Neural cell (in vitro differentiated cells): ENCODE data around the gene SRP68. TPM values are rescaled to one million over a fixed set of nuclear protein-coding genes. Genes with fewer than 3 reads are reported as not detected.

Experiments used
- H2AFZ ChIP-seq: fragments of 200-600, 300-800 bp; sonication (generic), shearing (Covaris generic); 2 replicates; pipeline ENCODE4 v1.6.0; 2014; ENCODE audit warnings: low read depth, mild to moderate bottlenecking, antibody characterized with exemption, low read length, moderate library complexity
- H3F3A ChIP-seq: fragments of 200-600 bp; shearing (Covaris generic); 2 replicates; pipeline ENCODE4 v1.6.1; 2016; ENCODE audit warnings: mild to moderate bottlenecking, moderate library complexity, mixed read lengths, antibody characterized with exemption, low read length; ENCODE audit not compliant: insufficient read depth, poor library complexity, severe bottlenecking
- H3K27ac ChIP-seq: fragments of 200-600, 300-800 bp; sonication (generic), shearing (Covaris generic); 2 replicates; pipeline ENCODE4 v1.5.1; 2014; ENCODE audit warnings: mild to moderate bottlenecking, low read length, moderate library complexity
- H3K27me3 ChIP-seq: fragments of 300-800, 200-600 bp; sonication (generic), shearing (Covaris generic); 2 replicates; pipeline ENCODE4 v1.6.0; 2014; ENCODE audit warnings: mild to moderate bottlenecking, low read depth, low read length, moderate library complexity; ENCODE audit not compliant: insufficient read depth
- H3K36me3 ChIP-seq: fragments of 300-800, 200-600 bp; sonication (generic), shearing (Covaris generic); 2 replicates; pipeline ENCODE4 v1.5.1; 2014; ENCODE audit warnings: mild to moderate bottlenecking, antibody characterized with exemption, low read length, moderate library complexity; ENCODE audit not compliant: insufficient read depth
- H3K4me2 ChIP-seq: fragments of 300-800, 200-600 bp; sonication (generic), shearing (Covaris generic); 2 replicates; pipeline ENCODE4 v1.6.0; 2014; ENCODE audit warnings: mild to moderate bottlenecking, low read length
- H3K4me3 ChIP-seq: fragments of 300-800, 200-600 bp; sonication (generic), shearing (Covaris generic); 2 replicates; pipeline ENCODE4 v1.5.1; 2014; ENCODE audit warnings: mild to moderate bottlenecking, low read length, moderate library complexity
- H3K79me2 ChIP-seq: fragments of 200-600 bp; shearing (Covaris generic); replicated peaks from 2 replicates; pipeline ENCODE4 v1.6.0; 2014; ENCODE audit warnings: mild to moderate bottlenecking, low read length, moderate library complexity; ENCODE audit not compliant: insufficient read depth
- H3K9ac ChIP-seq: fragments of 300-800, 200-600 bp; sonication (generic), shearing (Covaris generic); 2 replicates; pipeline ENCODE4 v1.6.1; 2016; ENCODE audit warnings: mild to moderate bottlenecking, low read length, mixed read lengths
- H3K9me2 ChIP-seq: fragments of 200-600 bp; shearing (Covaris generic); 2 replicates; pipeline ENCODE4 v1.6.1; 2016; ENCODE audit warnings: mild to moderate bottlenecking, low read length, mixed read lengths; ENCODE audit not compliant: insufficient read depth
- H3K9me3 ChIP-seq: fragments of 200-600, 300-800 bp; sonication (generic), shearing (Covaris generic); 2 replicates; pipeline ENCODE4 v1.6.1; 2016; ENCODE audit warnings: mild to moderate bottlenecking, mixed run types, low read length, moderate library complexity, mixed read lengths
- H4K20me1 ChIP-seq: fragments of 200-600 bp; shearing (Covaris generic); 2 replicates; pipeline ENCODE4 v1.6.1; 2016; ENCODE audit warnings: mild to moderate bottlenecking, mixed run types; ENCODE audit not compliant: insufficient read depth
- CTCF ChIP-seq: fragments of 450-650 bp; IDR thresholded peaks from 2 replicates; pipeline ENCODE4 v1.5.1; 2014; ENCODE audit warnings: antibody characterized with exemption, mild to moderate bottlenecking, moderate library complexity; ENCODE audit not compliant: poor library complexity, severe bottlenecking
- EP300 ChIP-seq: fragments of 450-650 bp; conservative IDR thresholded peaks from 2 replicates; pipeline ENCODE4 v1.6.1; 2014; ENCODE audit warnings: antibody characterized with exemption, mild to moderate bottlenecking, moderate library complexity; ENCODE audit not compliant: poor library complexity, severe bottlenecking
- EZH2 ChIP-seq: fragments of 200-600, 300-800 bp; shearing (Covaris generic), sonication (generic); IDR thresholded peaks from 2 replicates; pipeline ENCODE4 v1.6.1; 2014; ENCODE audit warnings: antibody characterized with exemption, low read length, borderline replicate concordance, mild to moderate bottlenecking; ENCODE audit not compliant: insufficient read depth, poor library complexity, severe bottlenecking
- MXI1 ChIP-seq: fragments of 450-650 bp; conservative IDR thresholded peaks from 2 replicates; pipeline ENCODE4 v1.6.1; 2014; ENCODE audit warnings: antibody characterized with exemption, mild to moderate bottlenecking; ENCODE audit not compliant: poor library complexity, severe bottlenecking
- POLR2AphosphoS5 ChIP-seq: IDR thresholded peaks from 2 replicates; pipeline ENCODE4 v1.6.1; 2012
- RAD21 ChIP-seq: fragments of 450-650 bp; conservative IDR thresholded peaks from 2 replicates; pipeline ENCODE4 v1.6.1; 2014; ENCODE audit warnings: antibody characterized with exemption, mild to moderate bottlenecking, moderate library complexity
- REST ChIP-seq: IDR thresholded peaks from 2 replicates; pipeline ENCODE4 v1.6.1; 2012; ENCODE audit warnings: borderline replicate concordance
- SMC3 ChIP-seq: fragments of 450-650 bp; conservative IDR thresholded peaks from 2 replicates; pipeline ENCODE4 v1.6.1; 2014; ENCODE audit warnings: antibody characterized with exemption, mild to moderate bottlenecking, moderate library complexity; ENCODE audit not compliant: poor library complexity
- TAF1 ChIP-seq: IDR thresholded peaks from 2 replicates; pipeline ENCODE4 v1.6.1; 2012; ENCODE audit warnings: low read depth
- polyA plus RNA-seq: library from polyadenylated mRNA; depleted of rRNA; stranded (reverse); fragments of >200 nt; gene quantifications from 2 replicates; pipeline ENCODE4 v1.2.3, GENCODE V29; 2014

SRP68 gene
- polyA plus RNA-seq, 1 donor from 2014 or later = 26.3 TPM

- Histone ChIP-seq H3K27ac (no peak overlapping the region), H3K9me2 (no peaks in the 10 kb centered on the region), H2AFZ (no peak overlapping the region), H3F3A (no peaks in the 10 kb centered on the region), H3K27me3 (no peaks in the 10 kb centered on the region), H3K36me3 (no peaks in the 10 kb centered on the region), H3K4me2 (no peak overlapping the region), H4K20me1 (no peaks in the 10 kb centered on the region), H3K4me3 (no peak overlapping the region), H3K9me3 (no peaks in the 10 kb centered on the region), H3K79me2 (no peaks in the 10 kb centered on the region), H3K9ac (no peak overlapping the region)
- TF ChIP-seq TAF1 (no peak), MXI1 (no peak), CTCF (no peak), EZH2 (no peak)
These were observed 74.0 kb downstream of the SRP68 start for GRCh38 chr17:75998327-75998795.

GRCh38 chr17:75996665-75997590 is 75.4 kb downstream of the SRP68 start:
- Histone ChIP-seq H3K4me3 (no peak overlapping the region), H4K20me1 (no peaks in the 10 kb centered on the region), H3K9me2 (no peaks in the 10 kb centered on the region), H3K27me3 (no peaks in the 10 kb centered on the region), H3K9me3 (no peaks in the 10 kb centered on the region), H3K79me2 (no peaks in the 10 kb centered on the region), H3F3A (no peaks in the 10 kb centered on the region), H3K9ac (no peak overlapping the region), H3K4me2 (no peak overlapping the region), H3K27ac (no peak overlapping the region), H3K36me3 (no peaks in the 10 kb centered on the region), H2AFZ (no peak overlapping the region)
- TF ChIP-seq REST = no peak
- no peak for TF ChIP-seq EZH2
- no peak for TF ChIP-seq RAD21
- no peak for TF ChIP-seq CTCF
- TF ChIP-seq POLR2AphosphoS5 = no peak
- TF ChIP-seq EP300 = no peak
- TF ChIP-seq MXI1 = no peak
- no peak for TF ChIP-seq TAF1
- no peak for TF ChIP-seq SMC3
